ENCODE data around the gene RASSF1.

RASSF1 gene

DNA sequence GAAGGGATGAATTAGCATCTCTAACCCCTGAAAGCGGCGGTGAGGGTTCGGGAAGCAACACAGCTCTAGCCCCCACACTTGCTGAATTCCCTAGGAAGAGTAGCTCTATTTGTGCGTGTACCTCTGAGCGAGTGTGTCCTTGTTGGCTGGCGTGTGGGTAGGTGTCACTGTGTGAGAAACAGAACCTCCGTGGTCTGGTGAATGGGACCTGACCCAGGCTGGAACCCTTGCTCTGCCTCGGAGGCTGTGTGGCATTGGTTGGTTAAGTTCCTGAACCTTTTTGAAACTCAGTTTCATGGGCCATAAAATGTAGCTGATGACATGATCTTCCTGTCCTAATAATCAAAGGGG lies 19.1 kb upstream of the RASSF1 start:
- no peak overlapping the region for H3K9ac ChIP-seq (ENCODE audit: low read depth, low read length)

DNA sequence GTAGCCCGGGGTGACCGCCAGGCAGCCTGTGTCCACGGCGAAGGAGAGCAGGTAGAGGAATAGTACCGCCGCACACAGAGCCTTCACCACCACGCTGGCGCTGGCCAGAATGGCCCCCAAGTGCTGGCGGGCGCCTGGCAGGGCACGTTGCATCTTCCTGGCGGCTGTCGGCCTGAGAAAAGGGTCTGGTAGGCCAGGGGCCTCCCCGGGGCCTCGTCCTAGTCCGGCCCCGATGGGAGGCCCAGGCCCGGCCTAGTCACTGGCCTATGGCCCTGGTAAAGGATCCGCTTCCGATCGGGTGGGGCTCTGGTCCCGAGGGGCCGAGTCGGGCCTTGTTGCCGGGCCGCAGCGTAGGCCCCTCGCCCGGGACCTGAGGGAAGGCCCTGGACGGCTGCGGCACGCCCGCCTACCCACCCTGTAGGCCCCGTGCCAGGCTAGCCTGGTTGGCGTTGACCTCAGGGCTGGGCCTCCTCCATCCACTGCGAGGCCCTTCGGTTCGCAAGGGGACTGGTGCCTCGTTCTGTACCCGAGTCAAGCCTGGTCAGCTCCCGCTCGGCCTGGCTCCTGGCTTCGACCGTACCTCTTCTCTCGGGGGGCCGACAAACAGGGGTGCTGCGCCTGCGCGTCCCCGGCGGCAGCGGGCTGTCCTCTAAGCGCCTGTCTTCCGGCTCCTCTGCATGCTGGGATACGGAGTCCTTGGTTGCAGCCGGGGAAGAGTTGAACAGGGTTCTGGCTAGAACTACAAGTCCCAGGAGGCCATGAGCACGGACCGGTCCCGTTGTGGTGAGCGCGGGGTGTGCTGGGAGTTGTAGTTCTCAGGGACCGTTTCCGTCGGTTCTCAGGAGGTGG lies 18.5 kb upstream of the RASSF1 start, which contains the start of gene TMEM115:
TSS of gene TMEM115 (minus strand) at position 611 of the 849 bp plus-strand sequence. CDS start at position 153, 458 bp downstream.
- Histone ChIP-seq H3K4me1 (ENCODE audit: control insufficient read depth, insufficient read depth, low read length) (peaks cover 3% of the 10 kb centered on the region), H3K36me3 (ENCODE audit: control insufficient read depth, insufficient read depth, low read length) (peaks cover 25% of the 10 kb centered on the region), H3K9me3 (ENCODE audit: control insufficient read depth, insufficient read depth, low read length) (no peaks in the 10 kb centered on the region), H3K9ac (ENCODE audit: low read depth, low read length) (peak within 1 kb of the TSS; percentile 73), H3K27me3 (ENCODE audit: control insufficient read depth, insufficient read depth, low read length) (peaks cover 11% of the 10 kb centered on the region), H3K4me3 (ENCODE audit: low read depth, low read length) (peak within 1 kb of the TSS; percentile 92)

More for the DNA sequence above, 19.1 kb upstream of the RASSF1 start:
- peaks cover 3% of the 10 kb centered on the region for H3K4me1 ChIP-seq (ENCODE audit: control insufficient read depth, insufficient read depth, low read length)
- H3K27me3 ChIP-seq (ENCODE audit: control insufficient read depth, insufficient read depth, low read length): peaks cover 11% of the 10 kb centered on the region
- peaks cover 21% of the 10 kb centered on the region for H3K36me3 ChIP-seq (ENCODE audit: control insufficient read depth, insufficient read depth, low read length)
- peak overlapping the region; percentile 69 for H3K4me3 ChIP-seq (ENCODE audit: low read depth, low read length)
- no peaks in the 10 kb centered on the region for H3K9me3 ChIP-seq (ENCODE audit: control insufficient read depth, insufficient read depth, low read length)

DNA sequence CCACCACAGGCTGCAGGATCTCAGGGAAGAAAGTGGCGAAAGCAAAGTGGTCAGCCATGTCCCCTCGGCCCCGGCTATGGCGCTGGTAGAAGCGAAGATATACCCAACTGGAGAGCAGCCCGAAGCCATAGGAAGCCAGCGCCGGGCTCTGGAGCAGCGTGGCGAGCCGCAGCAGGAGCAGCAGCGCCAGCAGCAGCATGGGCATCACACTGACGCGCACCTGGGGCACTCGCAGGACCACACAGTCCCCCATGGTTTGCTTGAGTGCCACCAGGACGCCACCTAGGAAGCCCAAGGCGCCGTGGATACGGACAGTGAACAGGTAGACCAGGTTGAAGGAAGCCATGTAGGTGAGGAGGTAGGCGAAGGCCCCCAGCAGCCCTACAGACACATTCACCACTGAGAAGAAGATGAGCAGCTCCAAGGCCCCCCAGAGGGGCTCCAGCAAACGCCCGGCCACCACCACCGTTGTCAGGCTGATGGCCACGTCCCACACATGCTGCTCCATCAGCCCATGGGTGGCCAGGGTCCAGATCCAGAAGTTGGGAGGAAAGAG lies 17.8 kb upstream of the RASSF1 start:
- Histone ChIP-seq H3K4me1 (ENCODE audit: control insufficient read depth, insufficient read depth, low read length) (peaks cover 3% of the 10 kb centered on the region), H3K4me3 (ENCODE audit: low read depth, low read length) (peak overlapping the region; percentile 92), H3K27me3 (ENCODE audit: control insufficient read depth, insufficient read depth, low read length) (peaks cover 5% of the 10 kb centered on the region), H3K9ac (ENCODE audit: low read depth, low read length) (peak overlapping the region; percentile 73), H3K36me3 (ENCODE audit: control insufficient read depth, insufficient read depth, low read length) (peaks cover 30% of the 10 kb centered on the region), H3K9me3 (ENCODE audit: control insufficient read depth, insufficient read depth, low read length) (no peaks in the 10 kb centered on the region)

DNA sequence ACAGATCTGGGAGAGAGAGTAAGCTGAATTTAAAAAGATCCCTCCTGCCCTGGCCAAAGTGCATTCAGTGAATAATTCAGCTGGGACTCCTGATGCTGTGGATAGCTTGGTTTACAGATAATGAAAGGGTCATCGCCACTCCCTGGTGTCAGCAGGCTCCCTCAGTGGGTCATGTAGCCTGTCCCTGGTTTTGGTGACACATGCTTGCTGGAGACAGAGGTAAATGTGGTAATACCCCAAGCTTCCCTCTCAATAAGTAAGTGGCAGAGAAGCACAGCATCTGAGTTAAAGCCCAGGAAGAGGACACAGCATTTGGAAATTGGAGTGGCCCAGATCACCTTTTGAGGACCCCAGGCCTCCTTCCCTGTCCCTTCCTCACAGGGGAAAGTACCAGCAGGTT lies 16.8 kb upstream of the RASSF1 start:
- H3K36me3 ChIP-seq (ENCODE audit: control insufficient read depth, insufficient read depth, low read length): peaks cover 33% of the 10 kb centered on the region
- no peak overlapping the region for H3K9ac ChIP-seq (ENCODE audit: low read depth, low read length)
- peaks cover 3% of the 10 kb centered on the region for H3K4me1 ChIP-seq (ENCODE audit: control insufficient read depth, insufficient read depth, low read length)

DNA sequence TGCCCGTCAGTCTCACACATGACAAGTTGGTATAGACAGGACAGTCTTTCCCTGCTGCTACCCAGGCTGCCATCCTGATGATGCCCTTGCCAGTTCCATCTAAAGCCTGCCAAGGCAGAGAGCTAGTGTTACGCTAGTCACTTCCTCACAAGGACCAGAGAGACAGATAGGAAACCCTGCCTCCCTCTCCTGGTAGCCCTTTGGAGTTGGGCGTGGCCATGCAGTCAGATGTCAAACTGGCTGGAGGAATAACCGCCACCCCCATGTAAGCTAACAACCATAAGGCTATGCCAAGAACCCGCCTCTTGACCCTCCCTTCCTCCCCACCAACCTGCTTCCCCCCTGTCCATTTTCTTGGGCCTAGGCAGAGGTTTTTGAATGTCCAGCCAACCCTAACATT lies 15.9 kb upstream of the RASSF1 start:
- no peaks in the 10 kb centered on the region for H3K27me3 ChIP-seq (ENCODE audit: control insufficient read depth, insufficient read depth, low read length)
- peaks cover 33% of the 10 kb centered on the region for H3K36me3 ChIP-seq (ENCODE audit: control insufficient read depth, insufficient read depth, low read length)
- no peaks in the 10 kb centered on the region for H3K9me3 ChIP-seq (ENCODE audit: control insufficient read depth, insufficient read depth, low read length)
- H3K9ac ChIP-seq (ENCODE audit: low read depth, low read length): no peak overlapping the region
- H3K4me3 ChIP-seq (ENCODE audit: low read depth, low read length): no peak overlapping the region
- H3K4me1 ChIP-seq (ENCODE audit: control insufficient read depth, insufficient read depth, low read length): peaks cover 3% of the 10 kb centered on the region

More for the DNA sequence above, 16.8 kb upstream of the RASSF1 start:
- peak overlapping the region; percentile 92 for H3K4me3 ChIP-seq (ENCODE audit: low read depth, low read length)
- no peaks in the 10 kb centered on the region for H3K9me3 ChIP-seq (ENCODE audit: control insufficient read depth, insufficient read depth, low read length)
- peaks cover 4% of the 10 kb centered on the region for H3K27me3 ChIP-seq (ENCODE audit: control insufficient read depth, insufficient read depth, low read length)

DNA sequence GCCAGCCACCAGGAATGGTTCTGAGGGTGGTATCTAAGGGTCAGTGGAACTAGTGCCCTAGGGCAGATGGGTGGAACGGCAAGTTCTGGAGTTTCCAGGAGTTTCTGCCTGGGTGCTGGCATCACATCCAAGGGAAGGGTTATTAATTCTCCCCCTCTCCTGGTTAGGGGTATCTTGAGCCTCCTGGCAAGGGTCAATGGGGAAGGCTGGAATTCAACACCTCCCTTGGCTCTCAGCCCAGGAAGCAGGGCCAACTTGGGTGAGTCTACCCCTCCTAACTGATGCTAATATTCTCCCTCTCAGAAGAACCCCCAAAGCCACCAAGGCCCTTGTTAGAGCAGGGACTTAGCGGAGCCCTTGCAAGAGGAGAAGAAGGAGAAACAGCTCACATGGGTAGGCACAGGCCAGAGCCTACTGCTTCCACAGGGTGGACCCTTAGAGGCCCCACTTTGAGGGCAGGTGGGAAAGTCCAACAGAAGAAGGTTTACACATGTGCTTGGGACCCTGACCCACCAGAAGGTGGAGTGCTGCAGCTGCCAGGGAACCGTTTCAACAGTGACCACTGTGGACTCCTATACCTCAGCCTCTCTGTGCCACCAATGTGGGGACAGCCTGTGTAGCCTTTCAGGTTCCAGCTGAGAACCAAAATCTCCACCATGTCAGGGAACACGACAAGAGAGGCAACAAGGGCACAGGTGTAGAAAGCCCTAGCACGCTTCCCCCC lies 15.4 kb upstream of the RASSF1 start:
- Histone ChIP-seq H3K4me3 (ENCODE audit: low read depth, low read length) (no peak overlapping the region), H3K9ac (ENCODE audit: low read depth, low read length) (no peak overlapping the region), H3K4me1 (ENCODE audit: control insufficient read depth, insufficient read depth, low read length) (peaks cover 8% of the 10 kb centered on the region), H3K9me3 (ENCODE audit: control insufficient read depth, insufficient read depth, low read length) (no peaks in the 10 kb centered on the region), H3K36me3 (ENCODE audit: control insufficient read depth, insufficient read depth, low read length) (peaks cover 33% of the 10 kb centered on the region), H3K27me3 (ENCODE audit: control insufficient read depth, insufficient read depth, low read length) (no peaks in the 10 kb centered on the region)

DNA sequence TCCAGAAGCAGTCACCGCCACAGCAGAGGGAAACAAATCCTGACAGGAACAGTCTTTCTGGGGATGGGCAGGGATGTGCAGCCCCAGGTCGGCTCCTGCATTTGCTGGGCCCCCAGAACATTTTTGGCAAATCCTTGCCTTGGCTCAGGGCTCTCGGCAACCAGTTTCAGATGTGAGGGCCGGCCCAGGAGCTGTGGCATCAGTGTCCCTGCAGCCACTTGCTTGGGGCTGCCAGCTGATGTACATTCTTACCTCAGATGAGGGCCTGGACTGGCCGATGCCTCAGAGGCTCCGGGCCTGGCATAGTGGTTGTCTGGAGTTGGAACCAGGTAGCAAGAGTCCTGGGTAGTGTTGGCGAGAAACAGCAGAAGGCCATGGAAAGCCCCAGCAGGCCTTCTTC lies 14.2 kb upstream of the RASSF1 start:
- Histone ChIP-seq H3K4me3 (ENCODE audit: low read depth, low read length) (no peak overlapping the region), H3K9ac (ENCODE audit: low read depth, low read length) (no peak overlapping the region), H3K36me3 (ENCODE audit: control insufficient read depth, insufficient read depth, low read length) (peaks cover 33% of the 10 kb centered on the region), H3K4me1 (ENCODE audit: control insufficient read depth, insufficient read depth, low read length) (peaks cover 5% of the 10 kb centered on the region), H3K9me3 (ENCODE audit: control insufficient read depth, insufficient read depth, low read length) (no peaks in the 10 kb centered on the region), H3K27me3 (ENCODE audit: control insufficient read depth, insufficient read depth, low read length) (no peaks in the 10 kb centered on the region)

DNA sequence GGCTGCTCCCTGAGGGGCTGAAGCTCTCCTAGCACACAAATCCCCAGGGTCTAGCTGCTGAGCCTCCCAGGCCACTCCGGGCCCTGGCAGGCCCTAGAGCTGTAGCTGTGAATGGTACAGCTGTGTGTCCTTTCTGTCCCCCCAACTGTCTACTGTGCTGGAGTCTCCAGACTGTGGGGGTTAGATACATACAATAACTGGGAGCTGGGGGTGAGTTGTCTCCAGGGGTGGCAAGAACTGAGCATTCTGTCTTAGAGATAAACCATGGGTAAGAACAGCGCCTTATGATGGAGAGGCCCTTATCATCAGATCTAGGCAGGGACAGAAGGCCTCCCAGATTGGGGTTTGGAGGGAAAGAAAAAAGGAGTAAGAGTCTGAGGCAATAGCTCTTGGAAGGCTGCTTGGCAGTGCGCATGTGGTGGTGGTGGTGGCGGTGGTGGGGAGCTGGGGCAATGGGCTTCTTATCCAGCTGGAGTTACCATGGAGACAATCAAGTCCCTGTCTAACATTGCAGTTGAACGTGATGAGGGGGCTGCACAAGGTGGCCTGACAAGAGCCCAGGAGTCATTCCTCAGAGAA lies 13.6 kb upstream of the RASSF1 start:
- Histone ChIP-seq H3K4me3 (ENCODE audit: low read depth, low read length) (no peak overlapping the region), H3K36me3 (ENCODE audit: control insufficient read depth, insufficient read depth, low read length) (peaks cover 33% of the 10 kb centered on the region), H3K9ac (ENCODE audit: low read depth, low read length) (no peak overlapping the region), H3K27me3 (ENCODE audit: control insufficient read depth, insufficient read depth, low read length) (no peaks in the 10 kb centered on the region), H3K9me3 (ENCODE audit: control insufficient read depth, insufficient read depth, low read length) (no peaks in the 10 kb centered on the region), H3K4me1 (ENCODE audit: control insufficient read depth, insufficient read depth, low read length) (peaks cover 4% of the 10 kb centered on the region)

DNA sequence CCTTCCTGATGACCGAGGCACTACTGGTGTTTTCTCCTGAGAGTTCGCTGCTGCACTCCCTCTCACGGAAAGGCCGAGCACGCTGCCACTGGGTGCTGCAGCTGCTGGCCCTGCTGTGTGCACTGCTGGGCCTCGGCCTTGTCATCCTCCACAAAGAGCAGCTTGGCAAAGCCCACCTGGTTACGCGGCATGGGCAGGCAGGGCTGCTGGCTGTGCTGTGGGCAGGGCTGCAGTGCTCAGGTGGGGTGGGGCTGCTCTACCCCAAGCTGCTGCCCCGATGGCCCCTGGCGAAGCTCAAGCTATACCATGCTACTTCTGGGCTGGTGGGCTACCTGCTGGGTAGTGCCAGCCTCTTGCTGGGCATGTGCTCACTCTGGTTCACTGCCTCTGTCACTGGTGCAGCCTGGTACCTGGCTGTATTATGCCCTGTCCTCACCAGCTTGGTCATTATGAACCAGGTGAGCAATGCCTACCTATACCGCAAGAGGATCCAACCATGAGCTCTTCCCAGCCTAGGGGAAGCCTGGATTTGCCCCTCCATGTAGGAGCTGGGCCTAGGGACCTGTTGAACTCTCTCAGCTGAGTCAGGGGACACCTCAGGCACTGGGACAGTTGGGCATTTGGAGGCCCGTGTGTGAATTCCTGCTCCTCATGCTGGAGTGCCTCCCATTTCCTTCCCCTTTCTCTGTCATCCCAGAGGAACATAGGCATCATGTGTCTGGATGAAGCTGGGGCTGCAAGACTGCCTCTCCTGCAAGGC lies 12.8 kb upstream of the RASSF1 start:
- H3K9ac ChIP-seq (ENCODE audit: low read depth, low read length): no peak overlapping the region
- no peaks in the 10 kb centered on the region for H3K9me3 ChIP-seq (ENCODE audit: control insufficient read depth, insufficient read depth, low read length)
- no peaks in the 10 kb centered on the region for H3K27me3 ChIP-seq (ENCODE audit: control insufficient read depth, insufficient read depth, low read length)
- no peak overlapping the region for H3K4me3 ChIP-seq (ENCODE audit: low read depth, low read length)
- H3K4me1 ChIP-seq (ENCODE audit: control insufficient read depth, insufficient read depth, low read length): peaks cover 4% of the 10 kb centered on the region
- peaks cover 36% of the 10 kb centered on the region for H3K36me3 ChIP-seq (ENCODE audit: control insufficient read depth, insufficient read depth, low read length)

DNA sequence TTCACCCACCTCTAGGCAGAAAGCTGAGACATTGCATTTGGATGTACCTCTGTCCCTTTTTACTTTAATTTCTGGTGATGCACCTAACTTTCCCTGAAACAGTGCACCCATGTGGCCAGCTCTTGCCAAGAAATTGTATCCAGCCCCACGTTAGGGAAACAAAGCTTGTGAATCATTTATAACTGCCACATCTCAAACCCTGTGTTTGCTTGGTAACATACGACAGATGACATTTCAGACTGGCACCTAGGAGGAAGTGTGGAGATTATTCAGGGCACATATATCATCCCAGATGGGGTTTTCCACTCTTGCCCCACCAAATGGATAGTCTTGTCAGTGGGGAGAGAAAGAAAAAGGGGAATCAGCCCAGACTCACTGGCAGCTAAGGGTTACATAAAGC lies 12.1 kb upstream of the RASSF1 start:
- Histone ChIP-seq H3K9me3 (ENCODE audit: control insufficient read depth, insufficient read depth, low read length) (no peaks in the 10 kb centered on the region), H3K9ac (ENCODE audit: low read depth, low read length) (no peak overlapping the region), H3K4me1 (ENCODE audit: control insufficient read depth, insufficient read depth, low read length) (peaks cover 4% of the 10 kb centered on the region), H3K27me3 (ENCODE audit: control insufficient read depth, insufficient read depth, low read length) (no peaks in the 10 kb centered on the region), H3K4me3 (ENCODE audit: low read depth, low read length) (no peak overlapping the region), H3K36me3 (ENCODE audit: control insufficient read depth, insufficient read depth, low read length) (peaks cover 34% of the 10 kb centered on the region)

DNA sequence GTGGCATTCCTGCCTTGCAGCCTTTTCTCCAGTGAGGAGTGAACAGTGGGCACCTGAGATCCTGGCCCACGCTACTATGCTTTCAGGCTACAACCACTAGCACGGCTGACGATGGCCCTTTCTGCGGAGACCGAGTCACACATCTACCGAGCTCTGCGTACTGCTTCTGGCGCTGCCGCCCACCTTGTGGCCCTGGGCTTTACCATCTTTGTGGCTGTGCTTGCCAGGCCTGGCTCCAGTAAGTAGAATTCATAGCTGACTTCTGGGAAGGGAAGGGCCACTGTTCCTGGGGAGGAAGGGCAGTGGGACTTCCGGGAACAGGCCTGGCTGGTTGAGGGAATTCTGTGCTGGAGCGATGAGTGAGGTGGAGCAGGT lies 10.7 kb upstream of the RASSF1 start:
- Histone ChIP-seq H3K9ac (ENCODE audit: low read depth, low read length) (no peak overlapping the region), H3K36me3 (ENCODE audit: control insufficient read depth, insufficient read depth, low read length) (peaks cover 33% of the 10 kb centered on the region), H3K27me3 (ENCODE audit: control insufficient read depth, insufficient read depth, low read length) (peaks cover 5% of the 10 kb centered on the region), H3K4me1 (ENCODE audit: control insufficient read depth, insufficient read depth, low read length) (peaks cover 6% of the 10 kb centered on the region), H3K4me3 (ENCODE audit: low read depth, low read length) (peak overlapping the region; percentile 100), H3K9me3 (ENCODE audit: control insufficient read depth, insufficient read depth, low read length) (no peaks in the 10 kb centered on the region)
